Panc1 (cell line): ENCODE data around the gene TMTC2.

ENCODE experiments used
- CTCF ChIP-seq: fragments of 450-650 bp; IDR thresholded peaks from 2 replicates; pipeline ENCODE4 v1.5.1; 2017; ENCODE audit warnings: mild to moderate bottlenecking
- POLR2AphosphoS5 ChIP-seq: IDR thresholded peaks from 2 replicates; pipeline ENCODE4 v1.6.1; 2012; ENCODE audit warnings: mild to moderate bottlenecking, low read depth, low read length, moderate library complexity
- REST ChIP-seq, 2 experiments: IDR thresholded peaks; 2 replicates each; pipeline ENCODE4 v1.6.1; 2011 to 2012; ENCODE audit warnings: low read depth in 2 of 2, control low read depth in 1 of 2, low read length in 1 of 2, mild to moderate bottlenecking in 1 of 2, moderate library complexity in 1 of 2; ENCODE audit not compliant: insufficient read depth in 1 of 2
- SIN3A ChIP-seq: IDR thresholded peaks from 2 replicates; pipeline ENCODE4 v1.6.1; 2012; ENCODE audit warnings: low read depth, mild to moderate bottlenecking, low read length, moderate library complexity, borderline replicate concordance; ENCODE audit not compliant: insufficient read depth

GRCh38 chr12:82994117-82994516 is 307.4 kb downstream of the TMTC2 start:
- TF ChIP-seq CTCF, result no peak
- TF ChIP-seq POLR2AphosphoS5, result no peak
- no peak for TF ChIP-seq REST (IDR thresholded peaks at IDR 0.05; ENCODE audit: insufficient read depth in 1 of 2, low read depth in 2 of 2, low read length in 1 of 2)
- TF ChIP-seq SIN3A, result no peak
